ENCODE measurements around the gene TMC1. TPM values are rescaled to one million over a fixed set of nuclear protein-coding genes. Genes with fewer than 3 reads are reported as not detected.

TMC1 gene
- total RNA-seq, 3 donors from 2014 or later, result 0.17 to 0.77 (median 0.19) TPM

DNA sequence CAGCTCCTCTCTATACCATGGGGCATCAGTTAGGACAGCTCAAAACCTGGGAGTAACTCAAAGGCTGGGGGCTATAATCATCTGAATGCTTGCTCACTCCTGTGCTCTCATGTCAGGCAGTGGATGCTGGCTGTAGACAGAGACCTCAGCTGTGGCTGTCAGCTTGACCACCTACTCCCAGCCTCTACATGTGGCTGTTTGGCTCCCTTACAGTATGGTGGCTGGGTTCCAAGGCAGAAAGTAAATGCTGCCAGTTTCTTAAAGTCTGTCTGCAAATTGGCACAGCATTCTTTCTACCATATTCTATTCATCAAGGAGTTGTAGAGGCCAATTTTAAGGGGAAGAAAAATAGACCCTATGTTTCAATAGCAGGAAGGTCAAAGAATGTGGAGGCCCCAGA is 66.9 kb downstream of the TMC1 start:
- no peak for ATAC-seq
- peaks cover 50% of the 10 kb centered on the region for H3K4me1 ChIP-seq (ENCODE audit: low read depth)
- H3K4me3 ChIP-seq, result no peak overlapping the region
- DNase-seq, result no peak
- intact Hi-C loops (cut with DNase I, micrococcal nuclease), result loop anchor here in 1 of 2 donors (5.0 to 10.0 kb wide), 2 partner anchors 224 to 306 kb away; partner anchors contain the start of gene ZFAND5
- H3K36me3 ChIP-seq (ENCODE audit: low read depth), result no peaks in the 10 kb centered on the region
- H3K9me3 ChIP-seq, result no peaks in the 10 kb centered on the region
- TF ChIP-seq, protein P1, sequence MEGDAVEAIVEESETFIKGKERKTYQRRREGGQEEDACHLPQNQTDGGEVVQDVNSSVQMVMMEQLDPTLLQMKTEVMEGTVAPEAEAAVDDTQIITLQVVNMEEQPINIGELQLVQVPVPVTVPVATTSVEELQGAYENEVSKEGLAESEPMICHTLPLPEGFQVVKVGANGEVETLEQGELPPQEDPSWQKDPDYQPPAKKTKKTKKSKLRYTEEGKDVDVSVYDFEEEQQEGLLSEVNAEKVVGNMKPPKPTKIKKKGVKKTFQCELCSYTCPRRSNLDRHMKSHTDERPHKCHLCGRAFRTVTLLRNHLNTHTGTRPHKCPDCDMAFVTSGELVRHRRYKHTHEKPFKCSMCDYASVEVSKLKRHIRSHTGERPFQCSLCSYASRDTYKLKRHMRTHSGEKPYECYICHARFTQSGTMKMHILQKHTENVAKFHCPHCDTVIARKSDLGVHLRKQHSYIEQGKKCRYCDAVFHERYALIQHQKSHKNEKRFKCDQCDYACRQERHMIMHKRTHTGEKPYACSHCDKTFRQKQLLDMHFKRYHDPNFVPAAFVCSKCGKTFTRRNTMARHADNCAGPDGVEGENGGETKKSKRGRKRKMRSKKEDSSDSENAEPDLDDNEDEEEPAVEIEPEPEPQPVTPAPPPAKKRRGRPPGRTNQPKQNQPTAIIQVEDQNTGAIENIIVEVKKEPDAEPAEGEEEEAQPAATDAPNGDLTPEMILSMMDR (IDR thresholded peaks at IDR 0.05), result no peak

DNA sequence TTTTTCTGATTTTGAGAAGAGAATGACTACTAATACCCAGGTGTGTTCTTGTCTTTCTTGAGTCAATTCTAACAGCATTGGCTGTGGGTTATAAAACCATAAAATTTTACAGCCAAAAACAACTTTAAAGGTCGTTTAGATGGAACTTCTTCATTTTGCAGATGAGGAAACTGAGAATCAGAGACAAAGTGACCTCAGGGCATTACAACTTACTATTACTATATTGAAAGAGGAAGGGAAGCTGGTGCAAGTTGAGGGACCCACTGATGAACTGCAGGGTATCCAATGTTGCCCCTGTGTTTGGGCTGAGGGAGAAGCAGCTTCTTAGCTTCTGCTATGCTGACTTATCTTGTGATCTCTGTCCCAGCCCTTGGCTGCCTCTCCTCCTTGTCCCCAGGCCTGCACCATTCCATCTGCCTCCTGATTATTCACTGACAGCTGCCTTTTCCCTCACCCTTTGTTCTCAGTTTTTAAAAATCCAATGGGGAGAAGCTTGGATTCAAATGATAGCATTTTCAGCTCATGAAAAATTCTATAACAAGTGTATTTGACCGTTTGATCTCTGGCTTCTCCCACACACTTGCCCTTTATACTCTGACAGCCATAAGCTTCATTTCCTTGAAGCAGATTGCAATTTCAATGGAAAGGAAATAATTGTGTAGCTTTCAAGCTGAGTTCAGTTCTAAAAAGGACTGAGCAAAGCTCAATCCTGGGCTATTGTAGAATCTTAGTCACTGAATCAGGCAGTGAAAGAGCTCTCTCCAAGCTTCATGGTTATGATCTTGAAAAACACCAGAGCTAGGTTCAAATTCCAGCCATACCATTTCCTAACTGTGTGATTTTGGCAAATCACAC is 68.5 kb downstream of the TMC1 start:
- DNase-seq (peak in 1 of 3 donors; percentile 18), ATAC-seq (peak; percentile 64)
- Histone ChIP-seq H3K36me3 (ENCODE audit: low read depth) (no peaks in the 10 kb centered on the region), H3K9me3 (no peaks in the 10 kb centered on the region), H3K4me1 (ENCODE audit: low read depth) (peaks cover 50% of the 10 kb centered on the region), H3K4me3 (no peak overlapping the region)
- TF ChIP-seq, protein P1 (IDR thresholded peaks at IDR 0.05), result no peak
- intact Hi-C loops (cut with DNase I, micrococcal nuclease), result loop anchor here (5.0 to 10.0 kb wide), 3 partner anchors 225 to 308 kb away; partner anchors contain the start of gene ZFAND5 (in 2 of the 2)

GRCh38 chr9:72590824-72591223 is 69.4 kb downstream of the TMC1 start:
- Histone ChIP-seq H3K9me3 (no peaks in the 10 kb centered on the region), H3K4me1 (ENCODE audit: low read depth) (peaks cover 45% of the 10 kb centered on the region), H3K36me3 (ENCODE audit: low read depth) (no peaks in the 10 kb centered on the region), H3K4me3 (no peak overlapping the region)
- ATAC-seq, result no peak
- intact Hi-C loops (cut with DNase I, micrococcal nuclease), result loop anchor here (5.0 to 10.0 kb wide), 2 partner anchors 226 to 299 kb away; partner anchors contain the start of gene ZFAND5 (in 1 of the 2)
- DNase-seq, result no peak
- TF ChIP-seq, protein P1 (IDR thresholded peaks at IDR 0.05), result no peak

GRCh38 chr9:72592502-72593403 is 71.3 kb downstream of the TMC1 start:
- TF ChIP-seq, protein P1 (IDR thresholded peaks at IDR 0.05), result peak; percentile 63
- peak in 1 of 3 donors; percentile 40 for DNase-seq
- intact Hi-C loops (cut with DNase I, micrococcal nuclease), result loop anchor here (2.0 to 10.0 kb wide), 3 partner anchors 228 to 300 kb away; partner anchors contain the start of gene ZFAND5 (in 1 of the 2)
- H3K4me3 ChIP-seq, result no peak overlapping the region
- peaks cover 29% of the 10 kb centered on the region for H3K4me1 ChIP-seq (ENCODE audit: low read depth)
- H3K9me3 ChIP-seq, result no peaks in the 10 kb centered on the region
- no peaks in the 10 kb centered on the region for H3K36me3 ChIP-seq (ENCODE audit: low read depth)
- peak; percentile 78 for ATAC-seq

DNA sequence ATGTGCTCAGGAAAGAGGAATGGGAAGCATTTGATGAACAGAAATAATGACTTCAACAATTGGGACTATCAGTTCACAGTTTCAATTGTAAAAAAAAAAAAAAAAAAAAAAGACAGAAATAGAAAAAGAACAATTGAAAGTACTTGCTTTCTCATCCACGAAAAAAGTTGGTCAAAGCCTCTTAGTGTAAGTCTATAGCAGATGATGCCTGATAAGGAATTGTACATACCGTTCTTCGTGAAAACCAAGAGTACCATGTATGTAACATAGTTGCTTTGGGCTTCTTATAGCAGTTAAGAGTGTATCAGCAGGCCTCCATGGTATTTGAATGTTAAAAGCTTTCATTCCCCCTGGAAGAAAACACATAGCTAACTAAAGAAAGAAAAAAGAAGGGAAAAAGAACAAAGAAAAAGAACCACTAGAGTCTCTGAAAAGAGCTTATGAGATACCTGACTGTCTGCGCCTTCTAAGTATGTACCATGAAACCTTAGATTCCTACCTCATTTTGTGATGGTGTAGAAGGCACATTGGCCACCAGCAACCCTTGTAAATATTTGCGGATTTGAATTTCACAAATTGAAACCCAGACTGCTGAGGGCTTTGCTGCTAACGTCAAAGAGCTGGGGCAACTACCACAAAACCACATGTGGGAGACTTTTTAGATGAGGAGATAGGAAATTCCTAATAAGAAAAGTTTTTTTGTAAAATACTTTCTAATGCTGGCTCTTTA is 75.2 kb downstream of the TMC1 start:
- no peak for DNase-seq
- H3K4me3 ChIP-seq, result no peak overlapping the region
- peaks cover 12% of the 10 kb centered on the region for H3K4me1 ChIP-seq (ENCODE audit: low read depth)
- no peaks in the 10 kb centered on the region for H3K9me3 ChIP-seq
- H3K36me3 ChIP-seq (ENCODE audit: low read depth), result no peaks in the 10 kb centered on the region
- TF ChIP-seq, protein P1 (IDR thresholded peaks at IDR 0.05), result no peak
- intact Hi-C loops (cut with DNase I, micrococcal nuclease), result loop anchor here in 1 of 2 donors (10.0 kb wide), 1 partner anchor 232 kb away; the partner anchor contains the start of gene ZFAND5
- ATAC-seq, result no peak
